GM18867 (cell line): Measurements from ENCODE around the gene UNC50.
A peak's percentile ranks its signal among the peaks of the same experiment; 100 is the strongest.

ENCODE experiments used
- ATAC-seq: cut with Tn5 transposase; IDR thresholded peaks from one replicate; pipeline ENCODE4 v1.9.1; 2021; ENCODE audit warnings: mild to moderate bottlenecking, moderate library complexity; ENCODE audit not compliant: unreplicated experiment

Gene UNC50, protein sequence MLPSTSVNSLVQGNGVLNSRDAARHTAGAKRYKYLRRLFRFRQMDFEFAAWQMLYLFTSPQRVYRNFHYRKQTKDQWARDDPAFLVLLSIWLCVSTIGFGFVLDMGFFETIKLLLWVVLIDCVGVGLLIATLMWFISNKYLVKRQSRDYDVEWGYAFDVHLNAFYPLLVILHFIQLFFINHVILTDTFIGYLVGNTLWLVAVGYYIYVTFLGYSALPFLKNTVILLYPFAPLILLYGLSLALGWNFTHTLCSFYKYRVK

DNA sequence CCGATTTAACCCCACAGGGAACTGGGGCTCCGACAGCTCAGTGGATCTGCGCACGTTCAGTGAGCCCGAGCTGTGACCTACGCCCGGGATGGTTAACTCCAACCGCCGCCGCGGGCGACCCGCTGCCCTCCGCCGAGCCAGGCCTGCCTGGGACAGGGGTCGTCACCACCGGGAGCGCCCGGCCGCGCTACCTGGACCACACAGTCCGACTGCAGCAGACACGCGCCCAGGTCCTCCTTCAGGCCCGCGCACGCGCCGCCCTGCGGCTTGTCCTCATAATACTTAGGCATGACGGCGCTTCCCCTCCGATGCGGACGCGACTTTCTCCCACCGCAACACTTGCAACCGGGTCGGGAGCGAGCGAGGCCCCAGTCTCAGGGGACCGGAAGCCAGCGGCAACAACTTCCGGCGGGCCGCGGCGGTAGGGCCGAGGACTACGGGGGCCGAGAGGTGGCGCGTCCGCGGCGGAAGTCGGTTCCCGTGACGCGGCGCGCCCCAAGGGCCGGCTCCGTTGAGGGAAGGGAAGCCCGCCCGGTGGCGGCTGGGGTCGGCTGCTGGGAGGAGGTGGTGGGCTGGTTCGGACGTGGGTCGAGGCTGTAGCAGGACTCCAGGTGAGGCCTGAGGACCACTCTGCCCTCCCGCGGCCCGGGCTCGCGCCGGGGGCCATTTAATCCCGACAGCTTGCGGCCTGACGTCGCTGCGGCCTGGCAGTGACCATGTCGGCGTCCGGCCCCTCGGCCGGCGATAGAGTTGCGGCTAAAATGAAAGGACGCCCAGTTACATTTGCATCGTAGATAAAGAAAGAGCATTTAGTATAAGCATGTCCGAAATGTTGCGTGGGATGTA, at the start of gene UNC50, which contains the start of gene COA5:
Gene UNC50, plus strand, starts transcription at position 474 of the 846 bp plus-strand sequence. CDS start 1,171 bp downstream, outside the sequence.
Gene COA5, minus strand, starts transcription at position 397 of the 846 bp plus-strand sequence. Its CDS starts 107 bp downstream, at position 290.
- peak; percentile 91 for ATAC-seq

DNA sequence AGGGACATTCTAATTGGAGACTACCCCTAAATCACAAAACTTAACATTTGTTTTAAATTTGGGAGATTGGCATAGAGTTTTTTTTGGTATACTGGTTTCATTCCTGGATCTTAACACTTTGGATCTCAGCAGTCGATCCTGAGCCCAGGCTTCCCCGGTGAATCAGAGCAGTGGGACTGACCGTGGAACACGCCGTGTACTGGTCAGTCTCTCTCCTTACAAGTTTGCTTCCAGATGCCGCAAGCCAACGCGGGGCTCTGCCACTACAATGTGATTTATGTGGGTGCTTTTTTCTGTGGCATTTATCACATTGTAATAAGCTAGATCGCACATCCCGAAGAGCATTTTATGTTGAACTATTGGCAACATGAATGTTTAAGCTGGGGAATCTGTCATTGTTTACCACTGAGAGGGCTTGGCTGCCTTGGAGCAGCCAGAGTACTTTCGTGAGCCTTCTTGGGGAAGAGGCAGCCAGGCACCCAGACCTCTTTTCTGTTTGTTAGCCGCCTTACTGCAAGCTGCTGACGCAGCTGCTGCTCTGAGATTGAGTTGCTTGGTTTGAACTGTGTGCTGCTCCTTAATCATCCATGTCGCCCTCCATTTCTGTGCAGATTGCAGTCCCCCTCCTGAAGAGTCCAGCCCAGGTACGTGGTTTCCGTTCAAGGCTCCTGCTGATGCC, 49.4 kb upstream of the UNC50 start:
- no peak for ATAC-seq

DNA sequence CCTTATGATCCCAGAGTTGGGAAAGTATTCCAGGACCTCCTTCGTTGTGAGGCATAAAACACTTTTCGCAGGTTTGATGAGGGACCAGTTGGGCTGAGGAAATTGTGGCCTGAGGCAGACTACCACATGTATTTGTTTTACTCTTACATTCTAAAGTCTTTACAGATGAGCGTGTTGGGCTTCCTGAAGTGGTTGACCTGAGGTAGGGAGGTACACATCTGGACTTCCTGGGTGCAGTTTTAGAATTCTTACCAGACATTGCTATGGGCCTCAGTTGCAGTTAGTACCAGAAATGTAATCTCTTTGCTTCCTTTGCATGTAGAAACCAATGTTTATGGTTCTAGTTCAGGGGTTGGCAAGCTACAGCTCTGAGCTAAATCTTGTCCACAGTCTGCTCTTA, 48.8 kb upstream of the UNC50 start:
- ATAC-seq, result no peak

DNA sequence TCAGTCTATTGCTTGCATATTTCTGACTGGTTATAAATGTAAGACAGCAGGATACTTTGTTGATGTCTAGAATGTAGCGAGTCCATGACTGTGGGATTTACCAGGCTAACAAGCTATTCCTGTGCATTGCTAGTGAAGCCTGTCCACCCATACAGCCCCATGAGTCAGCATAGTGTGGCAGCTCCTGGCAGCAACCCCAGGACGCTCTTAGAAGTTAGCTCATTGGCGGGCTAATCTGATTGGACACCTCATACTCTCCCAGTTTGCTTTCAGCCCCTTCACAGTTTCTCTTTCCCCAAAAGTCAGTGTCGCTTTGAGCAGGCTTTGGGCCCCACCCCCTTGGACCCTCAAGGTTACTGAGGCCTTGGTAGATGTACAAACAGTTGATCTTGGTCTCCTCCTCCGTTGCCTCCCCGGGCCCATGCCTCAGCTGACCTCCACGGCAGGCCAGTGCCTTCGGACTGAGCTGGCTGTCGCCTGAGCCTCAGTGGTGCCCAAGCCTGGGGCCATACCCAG, 48.1 kb upstream of the UNC50 start:
- ATAC-seq, result no peak

DNA sequence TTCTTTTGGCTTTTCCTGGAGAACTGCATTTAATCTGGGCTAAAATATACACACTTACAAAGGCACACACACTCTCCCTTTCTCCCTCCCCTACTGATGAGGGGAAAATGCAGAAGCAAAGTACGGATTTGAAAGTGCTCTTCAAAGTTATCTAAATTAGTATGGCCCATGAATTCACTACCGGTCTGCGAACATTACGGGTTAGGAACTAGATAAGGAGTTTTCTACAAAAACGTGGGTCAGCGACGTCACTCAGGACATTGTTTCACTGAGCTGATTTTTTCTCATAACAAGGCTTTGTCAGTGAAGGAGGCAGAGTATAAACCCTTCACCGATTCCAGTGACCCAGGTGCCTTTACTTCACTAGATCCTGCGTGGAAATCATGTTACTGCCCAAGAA, 47.4 kb upstream of the UNC50 start:
- ATAC-seq, result no peak

DNA sequence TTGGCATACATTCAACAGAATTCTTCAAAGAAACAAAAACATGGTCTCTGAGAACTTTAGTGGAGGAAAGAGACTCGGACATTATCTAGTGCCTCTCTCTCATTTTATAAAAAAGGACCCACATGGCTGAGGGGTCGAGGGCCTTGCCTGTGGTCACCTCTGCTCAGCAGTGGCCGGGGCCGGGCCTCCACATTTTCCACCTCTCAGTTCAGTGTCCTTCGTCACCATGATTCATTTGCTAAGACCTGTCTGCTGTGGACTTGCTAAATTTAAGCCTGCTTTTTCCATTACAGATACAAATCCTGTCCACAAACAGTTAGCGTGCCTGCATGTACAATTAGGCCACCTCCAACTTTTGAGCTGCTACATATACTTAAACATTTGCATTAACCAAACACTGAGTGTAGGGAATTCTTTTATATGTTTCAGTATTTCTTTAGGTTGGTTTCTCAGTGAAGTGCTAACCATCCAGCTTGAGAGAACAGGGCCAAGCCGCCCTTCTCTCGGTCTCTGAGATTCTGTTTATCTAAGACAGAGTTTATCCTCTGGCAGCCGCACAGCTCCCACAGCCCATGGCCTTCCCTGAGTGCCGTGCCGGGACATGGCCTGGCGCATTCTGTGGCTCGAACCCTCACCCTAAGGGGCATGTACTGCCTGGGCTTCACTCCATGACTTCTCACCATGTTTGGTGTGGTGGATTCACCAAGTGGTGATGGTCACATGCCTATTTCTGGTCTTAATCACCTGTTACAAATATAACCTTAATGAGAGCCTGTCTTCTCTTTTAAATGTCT, 46.3 kb upstream of the UNC50 start:
- ATAC-seq, result no peak

DNA sequence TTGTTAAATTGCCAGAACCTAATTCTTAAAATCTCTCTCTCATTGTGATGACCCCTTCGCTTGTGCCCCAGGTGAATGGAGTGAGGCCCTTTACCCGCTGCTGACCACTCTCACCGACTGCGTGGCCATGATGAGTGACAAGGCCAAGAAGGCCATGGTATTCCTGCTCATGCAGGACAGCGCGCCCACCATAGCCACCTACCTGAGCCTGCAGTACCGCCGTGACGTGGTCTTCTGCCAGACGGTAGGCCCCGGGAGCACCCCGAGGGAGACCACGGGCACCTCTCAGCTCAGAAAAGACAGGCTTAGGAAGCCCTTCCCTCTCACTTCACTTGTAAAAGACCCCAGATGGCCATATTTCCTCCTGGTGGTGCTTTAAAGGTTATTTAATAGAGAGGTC, 45.0 kb upstream of the UNC50 start:
- ATAC-seq, result no peak

DNA sequence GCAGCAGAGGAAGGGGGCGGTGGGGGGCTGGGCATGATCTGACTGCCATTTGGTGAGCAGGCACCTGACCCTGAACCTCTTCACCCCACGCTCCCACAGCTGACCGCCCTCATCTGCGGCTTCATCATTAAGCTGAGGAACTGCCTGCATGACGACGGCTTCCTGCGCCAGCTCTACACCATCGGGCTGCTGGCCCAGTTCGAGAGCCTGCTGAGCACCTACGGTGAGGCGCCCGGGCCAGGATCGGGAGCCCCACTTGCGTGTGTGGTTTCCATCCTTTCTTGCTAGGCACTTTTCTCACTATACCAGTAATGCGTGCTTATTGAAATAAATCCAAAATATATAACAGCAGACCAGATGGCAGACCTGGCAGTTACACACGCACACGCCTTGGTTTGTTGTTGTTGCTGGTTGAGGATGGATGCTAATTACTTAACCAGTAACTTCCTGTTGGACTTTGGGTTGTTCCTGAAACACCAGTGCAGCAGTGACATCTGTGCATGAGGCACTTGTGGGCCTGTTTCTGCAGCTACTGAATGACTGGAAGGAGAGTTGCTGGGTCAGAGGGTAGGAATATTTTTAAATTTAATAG, 43.8 kb upstream of the UNC50 start:
- no peak for ATAC-seq

DNA sequence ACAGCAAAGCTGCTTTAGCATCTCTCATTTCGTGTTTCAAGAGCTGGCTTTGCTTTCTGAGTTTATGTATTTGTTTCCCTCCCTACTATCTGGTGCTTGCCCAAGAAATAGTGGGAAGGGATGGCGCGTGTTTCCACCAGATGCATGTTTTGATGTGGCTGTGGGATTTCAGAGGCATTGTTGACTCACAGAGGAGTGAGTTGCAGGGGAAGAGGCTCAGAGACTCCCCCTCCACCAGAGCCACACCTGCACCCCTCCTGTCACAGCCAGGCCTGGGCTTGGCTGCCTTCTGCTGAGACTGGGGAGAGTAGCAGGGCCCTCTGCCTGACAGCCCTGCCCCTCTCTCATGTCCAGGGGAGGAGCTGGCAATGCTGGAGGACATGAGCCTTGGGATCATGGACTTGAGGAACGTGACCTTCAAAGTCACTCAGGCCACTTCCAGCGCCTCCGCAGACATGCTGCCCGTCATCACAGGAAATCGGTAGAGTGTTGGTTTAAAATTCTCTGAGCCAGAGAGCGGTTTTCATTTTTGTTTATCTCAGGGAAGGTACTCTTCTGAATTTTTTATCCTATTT, 43.0 kb upstream of the UNC50 start:
- ATAC-seq, result no peak

DNA sequence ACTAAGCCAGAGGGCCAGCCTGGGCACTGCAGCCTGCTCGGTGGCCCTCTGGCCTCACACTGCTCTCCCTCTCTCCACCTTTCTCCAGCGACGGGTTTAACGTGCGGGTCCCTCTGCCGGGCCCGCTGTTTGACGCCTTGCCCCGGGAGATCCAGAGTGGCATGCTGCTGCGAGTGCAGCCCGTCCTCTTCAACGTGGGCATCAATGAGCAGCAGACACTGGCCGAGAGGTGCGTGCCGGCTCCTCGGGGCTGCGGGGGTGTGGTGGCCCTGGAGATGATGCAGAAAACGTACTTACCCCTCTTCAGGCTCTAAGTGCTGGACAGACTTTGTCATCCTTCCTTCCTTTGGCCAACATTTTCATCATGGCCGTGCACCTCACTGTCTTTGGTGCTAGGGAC, 42.4 kb upstream of the UNC50 start:
- ATAC-seq, result no peak

DNA sequence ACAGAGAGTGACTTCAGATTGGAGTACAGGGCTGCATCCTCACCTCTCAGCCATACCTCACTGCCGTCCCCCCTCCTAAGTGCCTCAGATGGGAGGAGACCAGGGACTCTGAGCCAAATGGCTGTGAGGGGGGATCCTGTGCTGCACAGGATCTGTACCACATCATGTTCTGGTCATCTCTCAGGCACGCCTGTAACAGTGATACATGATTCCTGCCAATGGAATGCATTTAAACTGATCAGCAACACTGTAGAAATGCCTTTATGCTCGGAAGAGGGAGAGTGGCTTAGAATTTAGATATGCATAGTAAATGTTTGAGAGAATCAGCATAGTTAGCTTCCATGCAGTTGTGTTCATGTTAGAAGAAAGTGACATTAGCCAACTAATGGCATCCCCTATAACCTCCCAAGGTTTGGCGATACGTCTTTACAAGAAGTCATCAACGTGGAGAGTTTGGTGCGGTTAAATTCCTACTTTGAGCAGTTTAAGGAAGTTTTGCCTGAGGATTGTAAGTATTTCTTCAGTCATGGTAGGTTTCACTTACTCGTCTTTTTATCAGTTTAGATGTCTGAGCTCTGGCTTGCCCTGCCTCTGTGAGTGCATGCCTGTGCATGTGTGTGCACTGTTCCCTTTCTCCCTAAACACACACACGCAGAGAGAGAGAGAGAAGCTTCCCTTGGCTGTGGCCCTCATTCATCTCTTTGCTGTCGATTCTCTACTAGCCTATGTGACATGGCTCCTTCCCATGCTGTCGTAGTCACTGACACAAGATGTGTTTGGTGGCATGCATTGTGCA, 40.0 kb upstream of the UNC50 start:
- ATAC-seq, result no peak

DNA sequence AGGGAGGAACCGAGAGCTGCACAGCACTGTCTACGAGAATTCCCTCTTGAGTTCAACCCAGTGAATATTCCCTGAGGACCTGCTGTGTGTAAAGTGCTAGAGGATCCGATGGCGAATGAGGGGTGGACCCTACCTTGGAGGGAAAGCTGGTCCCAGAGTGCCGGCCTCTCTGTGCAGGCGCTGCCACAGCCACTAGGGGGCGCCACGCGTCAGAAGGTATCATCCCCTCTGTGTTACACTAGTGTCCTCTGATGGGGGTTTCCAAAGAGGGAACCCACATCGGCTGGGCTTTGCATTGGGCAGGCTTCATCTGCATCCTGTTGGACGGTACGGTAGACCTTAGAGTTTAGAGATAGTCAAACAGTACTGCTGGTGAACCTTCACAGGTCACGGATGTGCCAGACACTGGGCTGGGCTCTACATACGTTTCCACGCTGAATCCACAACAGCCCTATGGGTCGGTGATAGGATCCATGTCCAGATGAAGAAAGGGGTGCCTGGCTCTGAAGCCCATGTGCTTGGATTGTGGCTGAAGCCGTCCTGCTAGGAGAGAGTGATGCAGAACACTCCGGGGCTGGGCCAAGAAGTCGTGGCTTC, 39.1 kb upstream of the UNC50 start:
- ATAC-seq, result no peak

DNA sequence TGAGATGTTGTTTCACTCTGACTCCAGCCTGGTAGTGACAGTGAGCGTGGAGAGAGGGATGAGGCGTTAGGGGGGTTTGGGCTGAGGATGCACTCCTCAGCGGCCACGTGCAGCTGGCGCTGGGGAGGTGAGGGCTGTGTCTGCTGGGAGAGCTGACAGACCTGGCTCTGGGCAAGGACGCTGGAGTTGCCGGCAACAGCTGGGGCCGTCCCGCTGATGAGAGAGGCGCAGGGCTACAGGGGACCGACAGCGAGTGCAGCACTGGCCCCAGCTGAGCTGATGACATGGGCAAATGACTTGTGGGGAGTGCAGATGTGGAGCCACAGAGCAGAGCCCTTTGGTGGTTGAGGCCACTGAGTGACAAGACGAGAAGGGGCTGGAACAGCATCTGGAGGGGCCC, 38.5 kb upstream of the UNC50 start:
- ATAC-seq, result no peak

DNA sequence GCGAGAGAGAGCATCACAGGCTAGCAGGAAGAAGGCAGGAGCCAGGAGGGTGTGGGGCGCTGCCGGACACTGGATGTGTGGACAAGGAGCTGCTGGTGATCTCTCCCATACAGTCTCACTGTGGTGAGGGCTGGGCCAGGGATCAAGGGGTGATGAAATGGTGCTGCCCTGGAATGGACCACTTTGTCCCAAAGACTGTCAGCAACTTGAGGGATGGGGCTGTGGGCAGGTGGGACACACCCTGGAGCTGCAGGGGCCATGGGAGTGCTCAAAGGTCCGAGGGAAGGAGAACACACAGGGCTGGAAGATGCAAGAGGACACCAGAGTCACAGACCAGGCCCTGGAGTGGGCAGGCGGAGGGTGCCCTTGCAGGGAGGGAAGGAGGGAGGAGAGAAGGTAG, 38.0 kb upstream of the UNC50 start:
- no peak for ATAC-seq

DNA sequence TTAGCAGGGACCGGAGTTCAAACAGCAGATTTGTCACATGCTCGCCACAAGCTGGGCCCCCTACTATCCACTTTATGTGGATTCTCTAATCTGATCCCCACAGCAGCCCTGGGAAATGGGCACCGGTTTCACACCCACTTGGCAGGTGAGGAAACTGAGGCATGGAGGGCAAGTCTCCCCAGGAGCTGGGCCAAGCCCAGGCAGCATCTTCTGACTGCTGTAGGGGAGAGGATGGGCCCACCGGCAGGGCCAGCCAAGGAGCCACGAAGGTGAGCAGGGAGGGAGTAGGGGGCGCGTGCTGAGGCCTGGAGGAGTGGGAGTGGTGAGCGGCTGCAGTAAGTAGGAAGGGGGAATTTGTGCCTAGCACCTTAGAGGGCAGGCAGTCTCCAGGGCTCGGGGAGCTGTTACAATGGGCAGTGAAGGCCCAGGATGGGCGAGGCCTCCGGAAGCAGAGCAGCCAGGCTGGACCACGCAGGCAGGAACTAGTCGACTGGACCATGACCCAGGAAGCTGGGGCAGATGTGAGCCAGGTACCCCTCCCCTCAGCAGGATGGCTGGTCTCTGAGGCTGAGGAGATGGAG, 37.2 kb upstream of the UNC50 start:
- ATAC-seq, result no peak

DNA sequence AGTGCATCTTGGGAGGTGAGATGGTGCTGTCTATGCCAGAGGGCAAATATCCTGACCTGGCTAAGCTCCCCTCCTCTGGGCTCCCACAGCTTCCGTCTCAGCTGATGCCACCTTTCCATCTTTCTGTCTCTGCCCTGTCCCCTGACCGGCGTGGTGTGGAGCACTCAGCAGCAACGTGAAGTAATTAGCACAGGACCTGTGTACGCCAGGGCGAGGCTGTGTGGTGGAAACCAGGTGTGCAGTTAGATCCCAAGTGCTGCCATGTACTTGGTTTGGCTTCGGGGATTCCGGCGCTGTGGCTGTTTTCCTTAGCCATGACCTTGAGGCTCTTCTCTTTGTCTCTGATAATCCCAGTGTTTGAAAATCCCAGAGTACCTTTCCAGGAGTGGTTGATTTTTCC, 36.6 kb upstream of the UNC50 start:
- no peak for ATAC-seq

DNA sequence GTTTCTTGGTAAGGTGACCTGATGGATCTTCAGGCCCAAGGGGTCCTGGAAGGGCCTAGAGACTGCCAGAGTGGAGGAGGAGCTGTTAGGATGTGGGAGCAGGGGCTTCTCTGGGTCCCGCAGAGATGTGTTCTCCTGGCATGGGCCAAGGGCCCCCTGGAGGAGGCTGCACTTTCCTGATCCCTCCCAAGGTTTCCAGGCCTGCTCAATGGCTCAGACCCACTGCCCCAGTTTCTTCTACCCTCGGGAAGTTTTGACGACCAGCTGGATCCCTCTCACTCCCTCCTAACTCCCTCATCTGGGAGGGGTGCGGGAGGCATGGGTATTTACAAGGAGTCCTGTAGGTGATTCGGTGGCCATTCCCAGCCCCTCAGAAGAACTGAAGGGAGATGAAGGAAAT, 36.2 kb upstream of the UNC50 start:
- ATAC-seq, result no peak

DNA sequence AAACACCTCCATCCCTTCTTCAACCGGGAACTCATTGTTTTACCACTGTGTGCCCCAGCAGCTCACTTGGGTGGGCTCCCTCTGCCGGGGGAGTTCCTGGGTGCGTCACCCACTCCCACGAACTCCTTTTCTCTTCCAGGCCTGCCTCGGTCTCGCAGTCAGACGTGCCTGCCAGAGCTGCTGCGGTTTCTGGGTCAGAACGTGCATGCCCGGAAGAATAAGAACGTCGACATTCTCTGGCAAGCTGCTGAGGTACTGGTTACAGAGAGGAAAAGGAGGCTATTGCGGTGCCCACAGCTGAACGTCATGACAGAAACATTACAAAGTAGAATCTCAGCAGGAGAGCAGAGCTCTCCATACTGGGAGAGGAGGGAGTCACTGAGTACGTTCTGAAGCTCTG, 35.7 kb upstream of the UNC50 start:
- no peak for ATAC-seq
